Measurements from ENCODE around the gene ERCC1. TPM values are rescaled to one million over a fixed set of nuclear protein-coding genes. Genes with fewer than 3 reads are reported as not detected.

ERCC1 gene
- total RNA-seq, 1 donor: 96.3 TPM

DNA sequence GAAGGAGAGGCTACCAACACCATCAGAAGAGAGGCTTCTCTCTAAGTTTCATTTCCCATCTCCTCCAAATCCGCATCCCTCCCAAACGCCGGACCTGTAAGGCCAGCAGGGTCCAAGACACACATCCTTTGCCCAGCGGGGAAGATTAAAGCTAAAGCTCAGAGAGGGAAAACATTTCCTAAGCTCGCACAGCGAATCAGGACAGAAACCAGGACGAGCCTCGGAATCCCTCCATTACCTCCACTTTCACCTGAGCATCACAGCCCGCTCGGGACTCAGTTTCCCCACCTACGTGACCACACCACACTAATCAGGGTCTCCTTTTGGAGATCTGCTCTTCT lies 43.4 kb upstream of the ERCC1 start:
- DNase-seq (ENCODE audit: insufficient read length, low spot score, missing footprints): peak; percentile 61
- peaks cover 32% of the 10 kb centered on the region for H3K79me2 ChIP-seq (ENCODE audit: insufficient read depth, low read length)

DNA sequence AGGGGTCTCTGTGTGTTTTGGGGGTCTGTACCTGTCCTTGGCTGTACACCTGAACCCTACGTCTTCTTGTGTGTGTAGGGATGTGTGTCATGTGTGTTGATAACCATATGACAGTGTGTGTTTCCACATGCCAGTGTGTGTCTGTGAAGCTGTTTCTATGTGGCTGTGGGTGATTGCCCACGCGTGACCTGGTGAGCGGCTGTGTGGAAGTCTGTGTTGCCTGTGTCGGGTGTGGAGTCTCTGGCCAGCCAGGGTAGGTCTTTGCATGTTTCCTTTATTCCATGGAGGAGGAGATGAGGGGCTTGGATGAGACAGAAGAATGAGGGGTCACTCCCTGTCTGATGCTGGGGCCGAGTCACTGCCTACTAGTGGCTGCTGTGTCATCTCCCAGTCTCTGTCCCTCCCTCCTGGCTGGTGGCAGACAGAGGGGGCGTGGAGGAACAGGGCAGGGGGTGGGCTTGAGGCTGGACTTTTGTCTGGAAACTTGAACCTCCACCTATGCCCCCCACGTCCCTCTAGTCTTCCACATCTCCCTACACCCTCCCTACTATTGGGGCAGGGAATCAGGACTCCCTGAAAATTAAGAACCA lies 41.2 kb upstream of the ERCC1 start:
- peaks cover 10% of the 10 kb centered on the region for H3K4me1 ChIP-seq (ENCODE audit: insufficient read depth, low read length)
- H3K27me3 ChIP-seq (ENCODE audit: insufficient read depth, low read length): no peaks in the 10 kb centered on the region
- TF ChIP-seq, protein P1, sequence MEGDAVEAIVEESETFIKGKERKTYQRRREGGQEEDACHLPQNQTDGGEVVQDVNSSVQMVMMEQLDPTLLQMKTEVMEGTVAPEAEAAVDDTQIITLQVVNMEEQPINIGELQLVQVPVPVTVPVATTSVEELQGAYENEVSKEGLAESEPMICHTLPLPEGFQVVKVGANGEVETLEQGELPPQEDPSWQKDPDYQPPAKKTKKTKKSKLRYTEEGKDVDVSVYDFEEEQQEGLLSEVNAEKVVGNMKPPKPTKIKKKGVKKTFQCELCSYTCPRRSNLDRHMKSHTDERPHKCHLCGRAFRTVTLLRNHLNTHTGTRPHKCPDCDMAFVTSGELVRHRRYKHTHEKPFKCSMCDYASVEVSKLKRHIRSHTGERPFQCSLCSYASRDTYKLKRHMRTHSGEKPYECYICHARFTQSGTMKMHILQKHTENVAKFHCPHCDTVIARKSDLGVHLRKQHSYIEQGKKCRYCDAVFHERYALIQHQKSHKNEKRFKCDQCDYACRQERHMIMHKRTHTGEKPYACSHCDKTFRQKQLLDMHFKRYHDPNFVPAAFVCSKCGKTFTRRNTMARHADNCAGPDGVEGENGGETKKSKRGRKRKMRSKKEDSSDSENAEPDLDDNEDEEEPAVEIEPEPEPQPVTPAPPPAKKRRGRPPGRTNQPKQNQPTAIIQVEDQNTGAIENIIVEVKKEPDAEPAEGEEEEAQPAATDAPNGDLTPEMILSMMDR (IDR thresholded peaks at IDR 0.05; ENCODE audit: extremely low read depth, low read depth, low read length): no peak
- H3K4me3 ChIP-seq (ENCODE audit: insufficient read depth, low read length): no peak overlapping the region
- peak; percentile 55 for DNase-seq (ENCODE audit: insufficient read length, low spot score, missing footprints)
- H2AFZ ChIP-seq (ENCODE audit: low read length): no peak overlapping the region
- H3K79me2 ChIP-seq (ENCODE audit: insufficient read depth, low read length): peaks cover 18% of the 10 kb centered on the region
- peaks cover 5% of the 10 kb centered on the region for H4K20me1 ChIP-seq (ENCODE audit: insufficient read depth, low read length)
- no peak overlapping the region for H3K27ac ChIP-seq (ENCODE audit: low read depth, low read length)
- H3K4me2 ChIP-seq (ENCODE audit: insufficient read depth, low read length): no peak overlapping the region
- H3K36me3 ChIP-seq (ENCODE audit: insufficient read depth, low read length): no peaks in the 10 kb centered on the region
- no peaks in the 10 kb centered on the region for H3K9me3 ChIP-seq (ENCODE audit: low read depth, low read length)

More for the DNA sequence above, 43.4 kb upstream of the ERCC1 start:
- Histone ChIP-seq H3K27me3 (ENCODE audit: insufficient read depth, low read length) (no peaks in the 10 kb centered on the region), H3K4me2 (ENCODE audit: insufficient read depth, low read length) (peak overlapping the region; percentile 100), H3K27ac (ENCODE audit: low read depth, low read length) (peak overlapping the region; percentile 97), H3K4me3 (ENCODE audit: insufficient read depth, low read length) (peak overlapping the region; percentile 95), H3K36me3 (ENCODE audit: insufficient read depth, low read length) (peaks cover 8% of the 10 kb centered on the region), H3K4me1 (ENCODE audit: insufficient read depth, low read length) (peaks cover 18% of the 10 kb centered on the region), H4K20me1 (ENCODE audit: insufficient read depth, low read length) (peaks cover 5% of the 10 kb centered on the region), H3K9me3 (ENCODE audit: low read depth, low read length) (no peaks in the 10 kb centered on the region), H2AFZ (ENCODE audit: low read length) (peak overlapping the region; percentile 89)
- TF ChIP-seq, protein P1 (IDR thresholded peaks at IDR 0.05; ENCODE audit: extremely low read depth, low read depth, low read length): no peak

DNA sequence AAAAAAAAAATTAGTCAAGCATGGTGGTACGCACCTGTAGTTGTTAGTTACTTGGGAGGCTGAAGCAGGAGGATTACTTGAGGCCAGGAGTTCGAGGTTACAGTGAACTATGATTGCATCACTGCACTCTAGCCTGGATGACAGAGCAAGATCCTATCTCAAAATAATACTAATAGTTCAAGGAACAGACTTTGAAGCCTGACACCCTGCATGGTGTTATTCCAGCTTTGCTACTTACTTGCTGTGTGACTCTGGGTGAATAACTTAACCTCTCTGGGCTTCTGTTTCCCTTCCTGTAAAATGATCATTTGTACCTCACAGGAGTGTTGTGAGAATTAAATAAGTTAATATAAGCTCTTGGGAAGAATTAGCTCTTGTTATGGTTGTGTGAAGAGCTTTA lies 40.6 kb upstream of the ERCC1 start:
- no peak for DNase-seq (ENCODE audit: insufficient read length, low spot score, missing footprints)
- H3K4me2 ChIP-seq (ENCODE audit: insufficient read depth, low read length): no peak overlapping the region
- no peaks in the 10 kb centered on the region for H3K9me3 ChIP-seq (ENCODE audit: low read depth, low read length)
- H4K20me1 ChIP-seq (ENCODE audit: insufficient read depth, low read length): peaks cover 5% of the 10 kb centered on the region
- H3K27ac ChIP-seq (ENCODE audit: low read depth, low read length): no peak overlapping the region
- H3K27me3 ChIP-seq (ENCODE audit: insufficient read depth, low read length): no peaks in the 10 kb centered on the region
- H2AFZ ChIP-seq (ENCODE audit: low read length): no peak overlapping the region
- no peak overlapping the region for H3K4me3 ChIP-seq (ENCODE audit: insufficient read depth, low read length)
- H3K36me3 ChIP-seq (ENCODE audit: insufficient read depth, low read length): no peaks in the 10 kb centered on the region
- TF ChIP-seq, protein P1 (IDR thresholded peaks at IDR 0.05; ENCODE audit: extremely low read depth, low read depth, low read length): no peak
- peaks cover 12% of the 10 kb centered on the region for H3K79me2 ChIP-seq (ENCODE audit: insufficient read depth, low read length)
- H3K4me1 ChIP-seq (ENCODE audit: insufficient read depth, low read length): peaks cover 10% of the 10 kb centered on the region

DNA sequence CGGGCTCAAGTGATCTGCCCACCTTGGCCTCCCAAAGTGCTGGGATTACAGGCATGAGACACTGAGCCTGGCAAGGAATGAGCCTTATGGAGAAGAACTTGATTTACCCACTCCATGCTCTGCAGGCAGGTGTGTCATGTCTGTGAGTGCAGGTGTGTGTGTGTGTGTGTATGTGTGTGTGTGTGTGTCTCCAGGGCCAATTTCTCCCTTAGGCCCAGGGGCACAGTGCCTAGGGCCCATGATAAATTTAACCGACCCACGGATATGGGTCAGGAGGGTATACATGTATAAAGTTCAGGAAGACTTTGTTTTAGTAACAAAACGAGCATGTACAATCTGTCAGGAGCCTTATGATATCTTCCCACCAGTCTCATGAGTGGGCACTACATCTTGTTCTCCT lies 39.5 kb upstream of the ERCC1 start:
- peaks cover 5% of the 10 kb centered on the region for H3K79me2 ChIP-seq (ENCODE audit: insufficient read depth, low read length)
- H3K27ac ChIP-seq (ENCODE audit: low read depth, low read length): no peak overlapping the region
- H3K4me2 ChIP-seq (ENCODE audit: insufficient read depth, low read length): no peak overlapping the region
- H3K4me3 ChIP-seq (ENCODE audit: insufficient read depth, low read length): no peak overlapping the region
- TF ChIP-seq, protein P1 (IDR thresholded peaks at IDR 0.05; ENCODE audit: extremely low read depth, low read depth, low read length): no peak
- no peak for DNase-seq (ENCODE audit: insufficient read length, low spot score, missing footprints)
- H4K20me1 ChIP-seq (ENCODE audit: insufficient read depth, low read length): peaks cover 2% of the 10 kb centered on the region
- no peaks in the 10 kb centered on the region for H3K27me3 ChIP-seq (ENCODE audit: insufficient read depth, low read length)
- H2AFZ ChIP-seq (ENCODE audit: low read length): no peak overlapping the region
- no peaks in the 10 kb centered on the region for H3K36me3 ChIP-seq (ENCODE audit: insufficient read depth, low read length)
- peaks cover 9% of the 10 kb centered on the region for H3K4me1 ChIP-seq (ENCODE audit: insufficient read depth, low read length)
- no peaks in the 10 kb centered on the region for H3K9me3 ChIP-seq (ENCODE audit: low read depth, low read length)
